HG02610 (cell line): ENCODE results near the gene FIS1.

ENCODE experiments used
- ATAC-seq: cut with Tn5 transposase; IDR thresholded peaks from one replicate; pipeline ENCODE4 v1.9.1; 2021; ENCODE audit warnings: mild to moderate bottlenecking, moderate library complexity; ENCODE audit not compliant: unreplicated experiment

FIS1 gene

GRCh38 chr7:101235050-101235449 is 9.8 kb downstream of the FIS1 start:
- ATAC-seq: no peak

- no peak for ATAC-seq
Observed at GRCh38 chr7:101234636-101235035, 10.2 kb downstream of the FIS1 start.

GRCh38 chr7:101233907-101234547 is 10.9 kb downstream of the FIS1 start:
- ATAC-seq: no peak

- ATAC-seq: no peak
Observed at GRCh38 chr7:101232141-101232850, 12.6 kb downstream of the FIS1 start.

- ATAC-seq: no peak
Observed at GRCh38 chr7:101231644-101232043, 13.2 kb downstream of the FIS1 start.

- ATAC-seq: no peak
Observed at GRCh38 chr7:101226721-101227120, 18.2 kb downstream of the FIS1 start.

GRCh38 chr7:101225650-101226049 is 19.2 kb downstream of the FIS1 start:
- no peak for ATAC-seq

GRCh38 chr7:101223528-101223927 is 21.4 kb downstream of the FIS1 start:
- no peak for ATAC-seq

- ATAC-seq: no peak
Observed at GRCh38 chr7:101222275-101222830, 22.5 kb downstream of the FIS1 start.

GRCh38 chr7:101220295-101220694 is 24.6 kb downstream of the FIS1 start:
- ATAC-seq: no peak

GRCh38 chr7:101218236-101219125 is 26.4 kb downstream of the FIS1 start:
- peak; percentile 5 for ATAC-seq

- ATAC-seq: peak; percentile 66
Observed at GRCh38 chr7:101217388-101218235, 27.3 kb downstream of the FIS1 start, which contains the start of the genes PLOD3 and ZNHIT1. TSS of gene PLOD3 (minus strand) at chr7:101217581. CDS start at chr7:101217274, 307 bp downstream. TSS of gene ZNHIT1 (plus strand) at chr7:101218165. CDS start at chr7:101218196, 31 bp downstream.

- ATAC-seq: peak; percentile 19
Observed at GRCh38 chr7:101216860-101217387, 28.0 kb downstream of the FIS1 start.

GRCh38 chr7:101216001-101216859 is 28.7 kb downstream of the FIS1 start:
- no peak for ATAC-seq

- ATAC-seq: no peak
Observed at GRCh38 chr7:101212014-101212413, 32.9 kb downstream of the FIS1 start.

- ATAC-seq: no peak
Observed at GRCh38 chr7:101211501-101211900, 33.4 kb downstream of the FIS1 start.

GRCh38 chr7:101210143-101210542 is 34.7 kb downstream of the FIS1 start:
- no peak for ATAC-seq

- ATAC-seq: no peak
Observed at GRCh38 chr7:101208794-101209193, 36.1 kb downstream of the FIS1 start.

- no peak for ATAC-seq
Observed at GRCh38 chr7:101207459-101207858, 37.4 kb downstream of the FIS1 start.
